Thyroid gland (tissue), 4 donors: ENCODE results near the gene CA10. TPM values are rescaled to one million over a fixed set of nuclear protein-coding genes. Genes with fewer than 3 reads are reported as not detected.

Source experiments
- DNase-seq, 2 donors: peaks; one replicate each; pipeline ENCODE4 v3.0.0-alpha.2; 2019
- H3K27ac ChIP-seq, 3 donors: fragments of 200-600 bp; sonication (generic); 1 replicate in 2 of 3; 2 replicates in 1 of 3; pipeline ENCODE4 v1.5.1; 2016 to 2019; ENCODE audit warnings: mild to moderate bottlenecking in 1 of 3, moderate library complexity in 1 of 3
- H3K27me3 ChIP-seq: fragments of 200-600 bp; sonication (generic); one replicate; pipeline ENCODE4 v1.5.1; 2019
- H3K36me3 ChIP-seq, 2 donors: fragments of 200-600 bp; sonication (generic); one replicate each; pipeline ENCODE4 v1.5.1; 2016 to 2019
- H3K4me1 ChIP-seq, 2 donors: fragments of 200-600 bp; sonication (generic); one replicate each; pipeline ENCODE4 v1.5.1; 2017 to 2019
- H3K4me3 ChIP-seq, 3 donors: fragments of 200-600 bp; sonication (generic); replicated peaks in 1 of 3; 1 replicate in 2 of 3; 2 replicates in 1 of 3; pipeline ENCODE4 v1.5.1; 2016; ENCODE audit warnings: mild to moderate bottlenecking in 1 of 3
- H3K9me3 ChIP-seq: fragments of 200-600 bp; sonication (generic); one replicate; pipeline ENCODE4 v1.5.1; 2017
- POLR2A ChIP-seq, 2 donors: fragments of 450-650 bp; IDR thresholded peaks; one replicate each; pipeline ENCODE4 v1.6.1; 2017; ENCODE audit warnings: antibody characterized with exemption in 2 of 2, mild to moderate bottlenecking in 2 of 2, moderate library complexity in 1 of 2
- WGBS, 2 donors: methylation state at CpG; one replicate each; pipeline ENCODE4 v1.1.5; 2017; 5-methylcytosine and 5-hydroxymethylcytosine counted together
- intact Hi-C: fragments of 100-400 bp; cut with DNase I; formaldehyde crosslinking; loops from one replicate; pipeline ENCODE4 v1.15.1; 2023
- total RNA-seq, 4 donors: library from RNA; depleted of rRNA; stranded (reverse); fragments of >200 nt; gene quantifications; one replicate each; pipeline ENCODE4 v1.2.3, GENCODE V29; 2016
- TF ChIP-seq, protein P1 (sequence below), 6 experiments: fragments of 200-600 bp in 3 of 6; fragments of 450-650 bp in 3 of 6; sonication (generic) in 3 of 6; IDR thresholded peaks; one replicate each; pipeline ENCODE4 v1.5.1; 2016 to 2019; ENCODE audit warnings: antibody characterized with exemption in 6 of 6, mild to moderate bottlenecking in 2 of 6, inconsistent platforms in 1 of 6, moderate library complexity in 1 of 6

CA10 gene
- total RNA-seq, 4 donors from 2014 or later: not detected

DNA sequence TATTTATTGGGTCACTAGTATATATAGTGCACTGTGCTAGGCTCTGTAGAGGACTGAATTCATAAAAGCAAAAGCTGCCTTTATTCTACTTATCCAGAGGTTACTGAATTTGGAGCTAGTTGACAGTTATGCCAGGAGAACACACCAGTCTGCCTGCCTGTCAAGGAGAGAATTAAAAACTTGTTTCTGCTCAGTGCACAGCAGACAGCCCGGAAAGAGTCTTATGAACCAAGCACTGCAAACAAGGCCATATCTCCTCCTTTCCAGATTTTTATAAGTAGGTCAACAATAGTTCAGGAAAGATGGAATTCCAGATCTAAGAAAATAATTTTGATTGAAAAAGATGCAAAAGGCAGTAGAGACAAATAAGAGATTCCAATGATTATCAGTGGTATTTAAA lies 267.8 kb downstream of the CA10 start:
- TF ChIP-seq, protein P1, sequence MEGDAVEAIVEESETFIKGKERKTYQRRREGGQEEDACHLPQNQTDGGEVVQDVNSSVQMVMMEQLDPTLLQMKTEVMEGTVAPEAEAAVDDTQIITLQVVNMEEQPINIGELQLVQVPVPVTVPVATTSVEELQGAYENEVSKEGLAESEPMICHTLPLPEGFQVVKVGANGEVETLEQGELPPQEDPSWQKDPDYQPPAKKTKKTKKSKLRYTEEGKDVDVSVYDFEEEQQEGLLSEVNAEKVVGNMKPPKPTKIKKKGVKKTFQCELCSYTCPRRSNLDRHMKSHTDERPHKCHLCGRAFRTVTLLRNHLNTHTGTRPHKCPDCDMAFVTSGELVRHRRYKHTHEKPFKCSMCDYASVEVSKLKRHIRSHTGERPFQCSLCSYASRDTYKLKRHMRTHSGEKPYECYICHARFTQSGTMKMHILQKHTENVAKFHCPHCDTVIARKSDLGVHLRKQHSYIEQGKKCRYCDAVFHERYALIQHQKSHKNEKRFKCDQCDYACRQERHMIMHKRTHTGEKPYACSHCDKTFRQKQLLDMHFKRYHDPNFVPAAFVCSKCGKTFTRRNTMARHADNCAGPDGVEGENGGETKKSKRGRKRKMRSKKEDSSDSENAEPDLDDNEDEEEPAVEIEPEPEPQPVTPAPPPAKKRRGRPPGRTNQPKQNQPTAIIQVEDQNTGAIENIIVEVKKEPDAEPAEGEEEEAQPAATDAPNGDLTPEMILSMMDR (IDR thresholded peaks at IDR 0.05): no peak
- TF ChIP-seq POLR2A (IDR thresholded peaks at IDR 0.05): no peak
- Histone ChIP-seq H3K36me3 (no peaks in the 10 kb centered on the region), H3K4me3 (no peak overlapping the region), H3K27me3 (no peaks in the 10 kb centered on the region), H3K27ac (no peak overlapping the region), H3K9me3 (no peaks in the 10 kb centered on the region), H3K4me1 (no peaks in the 10 kb centered on the region)
- WGBS, 2 donors: 27 to 64% methylated on average over 1 of the region's 1 CpG
- no peak for DNase-seq
- intact Hi-C loops: no loop called here

DNA sequence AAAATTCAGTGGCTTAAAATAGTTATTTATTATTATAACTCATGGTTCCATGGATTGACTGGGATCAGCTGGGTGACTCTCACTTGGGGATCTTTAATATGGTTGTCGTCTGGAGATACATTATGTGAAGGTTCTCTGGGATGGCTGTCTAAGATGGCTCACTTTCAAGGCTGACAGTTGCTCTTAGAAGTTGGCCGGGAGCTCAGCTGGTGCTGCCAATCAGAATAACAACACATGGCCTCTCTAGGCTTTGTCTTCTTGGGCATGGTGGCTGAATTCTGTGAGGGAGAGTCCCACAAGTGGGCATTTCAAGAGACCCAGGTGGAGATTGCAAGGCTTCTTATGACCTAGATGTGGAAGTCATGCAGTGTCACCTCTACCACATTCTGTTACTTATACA lies 269.7 kb downstream of the CA10 start:
- no peak overlapping the region for H3K27ac ChIP-seq
- no peak overlapping the region for H3K4me3 ChIP-seq
- 79 to 87% methylated on average over 2 of the region's 2 CpGs for WGBS, 2 donors
- no peaks in the 10 kb centered on the region for H3K4me1 ChIP-seq
- intact Hi-C loops: no loop called here
- TF ChIP-seq, protein P1 (IDR thresholded peaks at IDR 0.05): no peak
- TF ChIP-seq POLR2A (IDR thresholded peaks at IDR 0.05): no peak
- H3K9me3 ChIP-seq: no peaks in the 10 kb centered on the region
- no peaks in the 10 kb centered on the region for H3K36me3 ChIP-seq
- no peaks in the 10 kb centered on the region for H3K27me3 ChIP-seq
- no peak for DNase-seq

DNA sequence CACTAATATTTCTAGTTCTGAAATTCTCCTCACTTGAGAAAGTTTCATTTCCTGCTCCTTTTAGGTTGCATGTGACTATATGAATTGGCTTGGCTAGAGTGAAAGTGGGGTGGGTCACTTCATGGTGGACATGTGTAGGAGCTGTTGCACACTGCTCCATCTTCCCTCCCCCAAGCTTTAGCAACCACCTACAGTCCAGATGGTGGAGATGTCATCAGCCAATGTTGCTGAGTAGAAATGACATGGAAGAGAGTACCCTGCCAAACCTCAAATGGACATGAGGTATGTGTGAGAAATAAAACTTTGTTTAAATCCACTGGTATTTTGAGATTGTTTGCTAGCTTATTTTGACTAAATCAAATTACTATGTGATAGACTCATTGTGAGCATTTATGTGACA lies 281.5 kb downstream of the CA10 start:
- H3K9me3 ChIP-seq: no peaks in the 10 kb centered on the region
- H3K36me3 ChIP-seq: no peaks in the 10 kb centered on the region
- no peak overlapping the region for H3K27ac ChIP-seq
- H3K4me1 ChIP-seq: no peaks in the 10 kb centered on the region
- no peaks in the 10 kb centered on the region for H3K27me3 ChIP-seq
- intact Hi-C loops: no loop called here
- TF ChIP-seq, protein P1 (IDR thresholded peaks at IDR 0.05): no peak
- TF ChIP-seq POLR2A (IDR thresholded peaks at IDR 0.05): no peak
- H3K4me3 ChIP-seq: no peak overlapping the region
- DNase-seq: no peak

DNA sequence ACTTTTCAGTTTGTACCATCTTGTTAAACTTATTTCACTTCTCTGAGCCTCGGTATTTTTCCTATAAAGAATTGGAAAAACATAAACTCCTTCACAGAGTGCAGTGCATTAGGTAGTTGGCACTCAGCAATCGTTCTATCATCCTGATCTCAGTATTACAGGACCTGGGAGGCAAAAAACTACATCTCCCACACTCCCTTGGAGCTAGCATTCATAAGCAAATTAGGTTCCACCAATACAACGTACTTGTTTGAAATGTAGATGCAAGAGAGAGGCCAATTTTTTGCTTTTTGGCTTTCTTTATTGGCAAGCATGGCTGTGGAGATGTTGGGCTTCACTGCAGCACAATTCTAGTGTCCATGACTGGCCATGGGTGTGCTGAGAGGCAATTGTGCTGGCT lies 285.2 kb downstream of the CA10 start:
- Histone ChIP-seq H3K36me3 (no peaks in the 10 kb centered on the region), H3K27ac (no peak overlapping the region), H3K9me3 (no peaks in the 10 kb centered on the region), H3K27me3 (no peaks in the 10 kb centered on the region), H3K4me1 (no peaks in the 10 kb centered on the region), H3K4me3 (no peak overlapping the region)
- DNase-seq: no peak
- intact Hi-C loops: no loop called here
- TF ChIP-seq, protein P1 (IDR thresholded peaks at IDR 0.05): no peak
- no peak for TF ChIP-seq POLR2A (IDR thresholded peaks at IDR 0.05)
- 36 to 38% methylated on average over 3 of the region's 3 CpGs for WGBS, 2 donors

DNA sequence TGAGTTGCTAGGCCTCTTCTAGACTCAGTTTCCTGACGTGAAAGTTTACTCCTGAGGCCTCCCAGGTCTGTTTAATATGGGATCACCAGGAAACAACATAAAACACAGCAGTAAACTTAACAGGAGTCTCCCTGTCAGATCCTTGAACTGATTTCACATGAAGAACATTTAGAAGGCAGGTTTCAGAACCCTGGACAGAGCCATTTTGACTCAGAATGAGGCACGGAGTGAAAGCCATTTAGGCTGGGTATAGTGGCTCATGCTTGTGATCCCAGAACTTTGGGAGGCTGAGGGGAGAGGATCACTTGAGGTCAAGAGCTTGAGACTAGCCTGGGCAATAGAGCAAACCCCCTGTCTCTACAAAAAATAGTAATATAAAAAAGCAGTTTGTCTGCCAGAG lies 289.1 kb downstream of the CA10 start:
- Histone ChIP-seq H3K36me3 (no peaks in the 10 kb centered on the region), H3K4me3 (no peak overlapping the region), H3K27me3 (no peaks in the 10 kb centered on the region), H3K27ac (no peak overlapping the region), H3K4me1 (no peaks in the 10 kb centered on the region), H3K9me3 (no peaks in the 10 kb centered on the region)
- intact Hi-C loops: no loop called here
- 5 to 7% methylated on average over 2 of the region's 2 CpGs for WGBS, 2 donors
- peak in 1 of 2 donors; percentile 18 for DNase-seq
- TF ChIP-seq, protein P1 (IDR thresholded peaks at IDR 0.05): no peak
- TF ChIP-seq POLR2A (IDR thresholded peaks at IDR 0.05): no peak
